BE2C (cell line): ENCODE results near the gene NRG2.

Source experiments
- DNase-seq: peaks from one replicate; pipeline ENCODE4 v3.0.0-alpha.2; 2020
- H3K27me3 ChIP-seq: fragments of 250-450 bp; sonication (Bioruptor Pico); 2 replicates; pipeline ENCODE4 v1.5.1; 2020; ENCODE audit warnings: mild to moderate bottlenecking
- H3K36me3 ChIP-seq: fragments of 250-450 bp; sonication (Bioruptor Pico); 2 replicates; pipeline ENCODE4 v1.5.1; 2020; ENCODE audit warnings: mild to moderate bottlenecking
- H3K4me1 ChIP-seq: fragments of 250-450 bp; sonication (Bioruptor Pico); 2 replicates; pipeline ENCODE4 v1.5.1; 2020
- H3K4me3 ChIP-seq: 2 replicates; pipeline ENCODE4 v1.5.1; 2011; ENCODE audit warnings: low read depth, low read length
- H3K9me3 ChIP-seq: fragments of 250-450 bp; sonication (Bioruptor Pico); 2 replicates; pipeline ENCODE4 v1.5.1; 2020
- CTCF ChIP-seq: IDR thresholded peaks from 2 replicates; pipeline ENCODE4 v1.5.1; 2012; ENCODE audit warnings: mild to moderate bottlenecking, low read depth, low read length

The NRG2 gene

GRCh38 chr5:139897342-139897741 is 145.8 kb downstream of the NRG2 start:
- no peak for DNase-seq
- no peaks in the 10 kb centered on the region for H3K9me3 ChIP-seq
- TF ChIP-seq CTCF: no peak
- H3K4me3 ChIP-seq: no peak overlapping the region
- no peaks in the 10 kb centered on the region for H3K27me3 ChIP-seq
- H3K36me3 ChIP-seq: no peaks in the 10 kb centered on the region
- H3K4me1 ChIP-seq: peaks cover 43% of the 10 kb centered on the region

- H3K9me3 ChIP-seq: no peaks in the 10 kb centered on the region
- H3K36me3 ChIP-seq: no peaks in the 10 kb centered on the region
- no peak for TF ChIP-seq CTCF
- H3K4me3 ChIP-seq: no peak overlapping the region
- DNase-seq: no peak
- H3K27me3 ChIP-seq: no peaks in the 10 kb centered on the region
- H3K4me1 ChIP-seq: peaks cover 39% of the 10 kb centered on the region
Measured at GRCh38 chr5:139896718-139897117, 146.4 kb downstream of the NRG2 start.

GRCh38 chr5:139895647-139896046 is 147.5 kb downstream of the NRG2 start:
- Histone ChIP-seq H3K4me1 (peaks cover 32% of the 10 kb centered on the region), H3K4me3 (no peak overlapping the region), H3K27me3 (no peaks in the 10 kb centered on the region), H3K36me3 (no peaks in the 10 kb centered on the region), H3K9me3 (no peaks in the 10 kb centered on the region)
- DNase-seq: no peak
- no peak for TF ChIP-seq CTCF

GRCh38 chr5:139895046-139895445 is 148.1 kb downstream of the NRG2 start:
- no peaks in the 10 kb centered on the region for H3K27me3 ChIP-seq

GRCh38 chr5:139893873-139894272 is 149.2 kb downstream of the NRG2 start:
- Histone ChIP-seq H3K4me3 (no peak overlapping the region), H3K4me1 (peaks cover 32% of the 10 kb centered on the region), H3K9me3 (no peaks in the 10 kb centered on the region), H3K27me3 (no peaks in the 10 kb centered on the region), H3K36me3 (no peaks in the 10 kb centered on the region)
- DNase-seq: peak; percentile 91
- peak; percentile 34 for TF ChIP-seq CTCF

More at GRCh38 chr5:139895046-139895445, 148.1 kb downstream of the NRG2 start:
- Histone ChIP-seq H3K4me1 (peaks cover 32% of the 10 kb centered on the region), H3K9me3 (no peaks in the 10 kb centered on the region), H3K36me3 (no peaks in the 10 kb centered on the region), H3K4me3 (no peak overlapping the region)
- DNase-seq: no peak
- TF ChIP-seq CTCF: no peak

GRCh38 chr5:139889410-139889809 is 153.7 kb downstream of the NRG2 start:
- TF ChIP-seq CTCF: no peak
- Histone ChIP-seq H3K4me3 (no peak overlapping the region), H3K27me3 (no peaks in the 10 kb centered on the region), H3K36me3 (no peaks in the 10 kb centered on the region), H3K4me1 (peaks cover 13% of the 10 kb centered on the region), H3K9me3 (no peaks in the 10 kb centered on the region)
- DNase-seq: no peak
